BJ (cell line): ENCODE measurements around the gene MKNK2. TPM values are rescaled to one million over a fixed set of nuclear protein-coding genes. Genes with fewer than 3 reads are reported as not detected.

Experiments used
- CTCF ChIA-PET: fragments of 350-600 bp; formaldehyde crosslinking; extraction: SDS; loops from one replicate; lab custom pipeline; 2021; ENCODE audit warnings: antibody characterized with exemption, inconsistent platforms; lab: Yijun Ruan, JAX
- POLR2A ChIA-PET: fragments of 300-600 bp; sonication (Branson Sonifier 250); formaldehyde crosslinking; extraction: SDS; loops from one replicate; lab custom pipeline; 2021; ENCODE audit warnings: antibody characterized with exemption; lab: Charles Lee
- DNase-seq: peaks from one replicate; pipeline ENCODE4 v3.0.0-alpha.2; 2011; ENCODE audit warnings: low read depth
- H3K27me3 ChIP-seq: 2 replicates; pipeline ENCODE4 v1.6.0; 2011; ENCODE audit warnings: low read length; ENCODE audit not compliant: control insufficient read depth, insufficient read depth
- H3K36me3 ChIP-seq: 2 replicates; pipeline ENCODE4 v1.5.1; 2011; ENCODE audit warnings: low read length; ENCODE audit not compliant: control insufficient read depth, insufficient read depth
- H3K4me3 ChIP-seq: 2 replicates; pipeline ENCODE4 v1.5.1; 2011; ENCODE audit warnings: low read depth, mild to moderate bottlenecking, control low read depth, low read length
- CTCF ChIP-seq: IDR thresholded peaks from 2 replicates; pipeline ENCODE4 v1.5.1; 2011; ENCODE audit warnings: low read depth, mild to moderate bottlenecking, control low read depth, inconsistent platforms, low read length, moderate library complexity; ENCODE audit not compliant: insufficient read depth
- polyA plus RNA-seq: library from polyadenylated mRNA; depleted of rRNA; stranded (reverse); fragments of >200 nt; gene quantifications from 2 replicates; pipeline ENCODE4 v1.2.3, GENCODE V29; 2011

MKNK2 gene
- polyA plus RNA-seq, 1 experiment = 108 TPM

- no peak for DNase-seq
- ChIA-PET POLR2A (interaction anchor here (0.6 to 0.7 kb wide), 2 partner anchors 20 to 255 kb away, joined by 6 to 19 read pairs; no protein-coding TSS in a partner anchor), CTCF (interaction anchor here (0.6 to 0.8 kb wide), 2 partner anchors 22 to 28 kb away, joined by 3 to 4 read pairs; no protein-coding TSS in a partner anchor)
- Histone ChIP-seq H3K4me3 (no peak overlapping the region), H3K36me3 (peaks cover 64% of the 10 kb centered on the region), H3K27me3 (no peaks in the 10 kb centered on the region)
- no peak for TF ChIP-seq CTCF
These were observed 9.2 kb downstream of the MKNK2 start for GRCh38 chr19:2041683-2042484.

- Histone ChIP-seq H3K27me3 (no peaks in the 10 kb centered on the region), H3K36me3 (peaks cover 61% of the 10 kb centered on the region), H3K4me3 (no peak overlapping the region)
- no peak for DNase-seq
- no peak for TF ChIP-seq CTCF
- CTCF ChIA-PET = interaction anchor here (0.9 kb wide), 1 partner anchor 9 kb away, joined by 4 read pairs; no protein-coding TSS in a partner anchor
- POLR2A ChIA-PET = no interaction called here
These were observed 9.7 kb downstream of the MKNK2 start for GRCh38 chr19:2041433-2041682.

GRCh38 chr19:2040647-2041432 is 10.2 kb downstream of the MKNK2 start:
- TF ChIP-seq CTCF = no peak
- Histone ChIP-seq H3K27me3 (no peaks in the 10 kb centered on the region), H3K4me3 (no peak overlapping the region), H3K36me3 (peaks cover 58% of the 10 kb centered on the region)
- CTCF ChIA-PET = interaction anchor here (0.9 to 1.8 kb wide), 2 partner anchors 9 to 29 kb away, joined by 4 read pairs; no protein-coding TSS in a partner anchor
- POLR2A ChIA-PET = no interaction called here
- no peak for DNase-seq

DNA sequence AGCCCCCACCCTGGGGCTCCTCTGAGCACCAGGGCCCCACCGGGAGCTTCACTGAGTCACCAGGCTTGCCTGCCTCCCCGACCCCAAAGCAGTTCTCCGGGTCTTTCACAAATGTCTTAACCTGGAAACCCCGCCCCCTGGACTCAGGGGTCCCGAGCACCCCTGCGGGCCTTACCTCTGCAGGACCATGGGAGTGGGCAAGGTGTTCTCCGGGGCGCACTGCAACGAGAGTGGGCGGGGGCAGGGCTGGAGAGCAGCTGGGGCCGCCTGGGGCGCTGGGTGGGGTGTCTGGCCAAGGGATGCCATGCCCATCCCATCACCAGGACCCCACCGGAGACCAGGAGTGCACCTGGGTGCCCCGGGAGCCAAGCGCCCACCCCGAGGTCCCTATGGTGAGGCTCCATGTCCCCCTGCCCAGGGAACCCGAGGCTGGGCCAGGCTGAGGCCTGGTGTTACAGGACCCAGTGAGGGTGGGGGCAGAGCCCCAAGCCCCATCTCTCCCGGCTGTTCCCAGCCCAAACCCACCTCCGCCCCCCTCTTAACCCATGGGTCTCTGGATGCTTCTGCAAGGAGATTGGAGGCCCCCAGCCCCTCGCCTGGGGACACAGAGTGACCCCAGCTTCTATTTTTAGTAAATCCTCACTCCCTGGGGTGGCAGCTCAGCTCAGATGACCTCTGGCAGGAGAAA is 10.9 kb downstream of the MKNK2 start:
- POLR2A ChIA-PET = no interaction called here
- DNase-seq = no peak
- peaks cover 51% of the 10 kb centered on the region for H3K36me3 ChIP-seq
- no peak for TF ChIP-seq CTCF
- CTCF ChIA-PET = interaction anchor here (1.8 kb wide), 1 partner anchor 30 kb away, joined by 4 read pairs; no protein-coding TSS in a partner anchor
- no peak overlapping the region for H3K4me3 ChIP-seq
- no peaks in the 10 kb centered on the region for H3K27me3 ChIP-seq
